ENCODE measurements around the gene PMEPA1.

The PMEPA1 gene

GRCh38 chr20:57709823-57710799, at the start of gene PMEPA1:
Gene PMEPA1 (minus strand): TSS chr20:57710015. CDS start chr20:57709582, 433 bp downstream.
- peak; percentile 65 for DNase-seq

GRCh38 chr20:57757767-57758166, 48.0 kb upstream of the PMEPA1 start:
- DNase-seq, result no peak

- DNase-seq, result no peak
Observed at GRCh38 chr20:57756921-57757320, 47.1 kb upstream of the PMEPA1 start.

GRCh38 chr20:57756213-57756612, 46.4 kb upstream of the PMEPA1 start:
- no peak for DNase-seq

GRCh38 chr20:57755609-57756008, 45.8 kb upstream of the PMEPA1 start:
- no peak for DNase-seq

GRCh38 chr20:57754190-57754589, 44.4 kb upstream of the PMEPA1 start:
- DNase-seq, result no peak

GRCh38 chr20:57753332-57754164, 43.7 kb upstream of the PMEPA1 start:
- no peak for DNase-seq

- no peak for DNase-seq
Observed at GRCh38 chr20:57751411-57751810, 41.6 kb upstream of the PMEPA1 start.

- no peak for DNase-seq
Observed at GRCh38 chr20:57749869-57750268, 40.1 kb upstream of the PMEPA1 start.

- DNase-seq, result no peak
Observed at GRCh38 chr20:57749131-57749690, 39.4 kb upstream of the PMEPA1 start.

- no peak for DNase-seq
Observed at GRCh38 chr20:57748601-57749130, 38.9 kb upstream of the PMEPA1 start.

GRCh38 chr20:57747861-57748481, 38.2 kb upstream of the PMEPA1 start:
- DNase-seq, result no peak

GRCh38 chr20:57746832-57747404, 37.1 kb upstream of the PMEPA1 start:
- no peak for DNase-seq

GRCh38 chr20:57746201-57746600, 36.4 kb upstream of the PMEPA1 start:
- DNase-seq, result no peak

GRCh38 chr20:57744206-57744605, 34.4 kb upstream of the PMEPA1 start:
- no peak for DNase-seq

GRCh38 chr20:57743450-57744095, 33.8 kb upstream of the PMEPA1 start:
- no peak for DNase-seq

- DNase-seq, result no peak
Observed at GRCh38 chr20:57742507-57743181, 32.8 kb upstream of the PMEPA1 start.

GRCh38 chr20:57738484-57738883, 28.7 kb upstream of the PMEPA1 start:
- DNase-seq, result no peak

- DNase-seq, result no peak
Observed at GRCh38 chr20:57738053-57738452, 28.2 kb upstream of the PMEPA1 start.

GRCh38 chr20:57737349-57737748, 27.5 kb upstream of the PMEPA1 start:
- no peak for DNase-seq

- DNase-seq, result no peak
Observed at GRCh38 chr20:57736738-57737347, 27.0 kb upstream of the PMEPA1 start.
